Measurements from ENCODE around the gene SHH. TPM values are rescaled to one million over a fixed set of nuclear protein-coding genes. Genes with fewer than 3 reads are reported as not detected.

SHH gene
- total and polyA plus RNA-seq, 2 of the 13 experiments (the other 11 are each of a cell fraction or from before 2014, with no cell fraction given) = 1.9 to 3.4 TPM

DNA sequence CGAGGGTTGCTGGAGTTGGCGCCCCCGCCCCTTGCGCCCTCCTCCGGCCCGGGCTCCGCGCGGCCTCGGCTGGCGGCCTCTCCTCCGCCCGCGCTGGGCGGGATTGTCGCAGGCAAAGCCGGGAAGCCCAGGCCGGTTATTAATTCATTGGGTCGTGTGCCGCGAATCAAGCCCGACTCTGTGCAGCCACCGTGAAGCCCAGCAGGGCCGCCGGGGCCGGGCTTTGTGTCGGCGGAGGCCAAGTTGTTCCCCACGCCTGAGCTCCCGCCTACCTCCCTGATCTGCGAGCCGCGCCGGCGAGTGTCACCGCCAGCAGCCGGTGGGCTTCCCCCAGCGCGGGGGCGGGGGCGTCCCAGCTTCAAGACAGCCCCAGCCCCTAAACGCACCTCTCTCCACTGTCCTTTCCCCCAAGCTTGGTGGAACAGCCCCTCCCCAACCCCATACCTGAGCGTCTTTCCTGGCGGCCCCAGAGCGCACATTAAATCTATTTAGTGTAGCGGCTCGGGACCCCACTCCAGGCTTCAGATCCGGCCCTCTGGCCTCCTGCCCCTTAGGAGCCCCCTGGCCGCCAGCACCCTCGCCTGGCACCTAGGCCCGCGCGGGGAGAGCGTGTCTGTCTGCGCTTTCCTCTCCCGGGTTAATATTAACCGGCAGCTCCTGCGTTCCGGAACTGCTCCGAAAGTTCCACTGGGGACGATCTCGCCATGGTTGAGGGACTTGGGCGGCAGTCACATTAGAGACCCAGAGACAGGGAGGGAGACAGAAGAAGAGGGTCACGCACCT is 3.5 kb downstream of the SHH start (continued):
- no peak for TF ChIP-seq ZSCAN31 (CRISPR knock-in tag; IDR thresholded peaks at IDR 0.05; ENCODE audit: low read depth)
- no peak for TF ChIP-seq TARDBP (CRISPR knock-in tag; IDR thresholded peaks at IDR 0.05)
- no peak for TF ChIP-seq ZNF383 (CRISPR knock-in tag; IDR thresholded peaks at IDR 0.05; ENCODE audit: borderline replicate concordance)
- TF ChIP-seq, protein P1, sequence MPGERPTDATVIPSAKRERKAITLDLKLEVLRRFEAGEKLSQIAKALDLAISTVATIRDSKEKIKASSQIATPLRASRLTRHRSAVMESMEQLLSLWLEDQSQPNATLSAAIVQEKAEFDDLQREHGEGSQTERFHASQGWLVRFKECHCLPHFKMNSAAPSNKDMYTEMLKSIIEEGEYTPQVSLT (CRISPR knock-in tag; IDR thresholded peaks at IDR 0.05; ENCODE audit: borderline replicate concordance, low read depth) = no peak
- no peak for TF ChIP-seq NFYC (CRISPR knock-in tag; IDR thresholded peaks at IDR 0.05)
- no peak for TF ChIP-seq EHMT2 (IDR thresholded peaks at IDR 0.05; ENCODE audit: borderline replicate concordance, low read depth, low read length)
- TF ChIP-seq, protein P2, sequence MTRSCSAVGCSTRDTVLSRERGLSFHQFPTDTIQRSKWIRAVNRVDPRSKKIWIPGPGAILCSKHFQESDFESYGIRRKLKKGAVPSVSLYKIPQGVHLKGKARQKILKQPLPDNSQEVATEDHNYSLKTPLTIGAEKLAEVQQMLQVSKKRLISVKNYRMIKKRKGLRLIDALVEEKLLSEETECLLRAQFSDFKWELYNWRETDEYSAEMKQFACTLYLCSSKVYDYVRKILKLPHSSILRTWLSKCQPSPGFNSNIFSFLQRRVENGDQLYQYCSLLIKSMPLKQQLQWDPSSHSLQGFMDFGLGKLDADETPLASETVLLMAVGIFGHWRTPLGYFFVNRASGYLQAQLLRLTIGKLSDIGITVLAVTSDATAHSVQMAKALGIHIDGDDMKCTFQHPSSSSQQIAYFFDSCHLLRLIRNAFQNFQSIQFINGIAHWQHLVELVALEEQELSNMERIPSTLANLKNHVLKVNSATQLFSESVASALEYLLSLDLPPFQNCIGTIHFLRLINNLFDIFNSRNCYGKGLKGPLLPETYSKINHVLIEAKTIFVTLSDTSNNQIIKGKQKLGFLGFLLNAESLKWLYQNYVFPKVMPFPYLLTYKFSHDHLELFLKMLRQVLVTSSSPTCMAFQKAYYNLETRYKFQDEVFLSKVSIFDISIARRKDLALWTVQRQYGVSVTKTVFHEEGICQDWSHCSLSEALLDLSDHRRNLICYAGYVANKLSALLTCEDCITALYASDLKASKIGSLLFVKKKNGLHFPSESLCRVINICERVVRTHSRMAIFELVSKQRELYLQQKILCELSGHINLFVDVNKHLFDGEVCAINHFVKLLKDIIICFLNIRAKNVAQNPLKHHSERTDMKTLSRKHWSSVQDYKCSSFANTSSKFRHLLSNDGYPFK (CRISPR knock-in tag; IDR thresholded peaks at IDR 0.05; ENCODE audit: borderline replicate concordance) = peak; percentile 61; the same call in 1 of the 2 replicates
- TF ChIP-seq NFATC3 (CRISPR knock-in tag; IDR thresholded peaks at IDR 0.05) = 0 out of 2 replicates have a peak, but pooled peaks have one; percentile 17
- TF ChIP-seq, protein P3, sequence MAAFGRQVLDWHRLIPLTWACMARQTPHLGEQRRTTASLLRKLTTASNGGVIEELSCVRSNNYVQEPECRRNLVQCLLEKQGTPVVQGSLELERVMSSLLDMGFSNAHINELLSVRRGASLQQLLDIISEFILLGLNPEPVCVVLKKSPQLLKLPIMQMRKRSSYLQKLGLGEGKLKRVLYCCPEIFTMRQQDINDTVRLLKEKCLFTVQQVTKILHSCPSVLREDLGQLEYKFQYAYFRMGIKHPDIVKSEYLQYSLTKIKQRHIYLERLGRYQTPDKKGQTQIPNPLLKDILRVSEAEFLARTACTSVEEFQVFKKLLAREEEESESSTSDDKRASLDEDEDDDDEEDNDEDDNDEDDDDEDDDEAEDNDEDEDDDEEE (CRISPR knock-in tag; IDR thresholded peaks at IDR 0.05) = 0 out of 2 replicates have a peak, but pooled peaks have one; percentile 57
- no peak for TF ChIP-seq ZBTB3 (CRISPR knock-in tag; IDR thresholded peaks at IDR 0.05; ENCODE audit: borderline replicate concordance, low read depth)
- TF ChIP-seq, protein P4, sequence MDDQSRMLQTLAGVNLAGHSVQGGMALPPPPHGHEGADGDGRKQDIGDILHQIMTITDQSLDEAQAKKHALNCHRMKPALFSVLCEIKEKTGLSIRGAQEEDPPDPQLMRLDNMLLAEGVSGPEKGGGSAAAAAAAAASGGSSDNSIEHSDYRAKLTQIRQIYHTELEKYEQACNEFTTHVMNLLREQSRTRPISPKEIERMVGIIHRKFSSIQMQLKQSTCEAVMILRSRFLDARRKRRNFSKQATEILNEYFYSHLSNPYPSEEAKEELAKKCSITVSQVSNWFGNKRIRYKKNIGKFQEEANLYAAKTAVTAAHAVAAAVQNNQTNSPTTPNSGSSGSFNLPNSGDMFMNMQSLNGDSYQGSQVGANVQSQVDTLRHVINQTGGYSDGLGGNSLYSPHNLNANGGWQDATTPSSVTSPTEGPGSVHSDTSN (CRISPR knock-in tag; IDR thresholded peaks at IDR 0.05; ENCODE audit: borderline replicate concordance) = no peak
- TF ChIP-seq MAFF (IDR thresholded peaks at IDR 0.05; ENCODE audit: low read depth, low read length) = no peak
- peak; percentile 94 for TF ChIP-seq POLR2G (IDR thresholded peaks at IDR 0.05; ENCODE audit: low read depth, low read length)
- TF ChIP-seq, protein P5, sequence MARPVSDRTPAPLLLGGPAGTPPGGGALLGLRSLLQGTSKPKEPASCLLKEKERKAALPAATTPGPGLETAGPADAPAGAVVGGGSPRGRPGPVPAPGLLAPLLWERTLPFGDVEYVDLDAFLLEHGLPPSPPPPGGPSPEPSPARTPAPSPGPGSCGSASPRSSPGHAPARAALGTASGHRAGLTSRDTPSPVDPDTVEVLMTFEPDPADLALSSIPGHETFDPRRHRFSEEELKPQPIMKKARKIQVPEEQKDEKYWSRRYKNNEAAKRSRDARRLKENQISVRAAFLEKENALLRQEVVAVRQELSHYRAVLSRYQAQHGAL (CRISPR knock-in tag; IDR thresholded peaks at IDR 0.05; ENCODE audit: not compliant biosample characterization) = no peak
- peak; percentile 76; the same call in 1 of the 2 replicates for TF ChIP-seq ZNF816 (CRISPR knock-in tag; IDR thresholded peaks at IDR 0.05; ENCODE audit: borderline replicate concordance)
- 0 out of 2 replicates have a peak, but pooled peaks have one; percentile 7 for TF ChIP-seq FOSL1 (CRISPR knock-in tag; IDR thresholded peaks at IDR 0.05; ENCODE audit: borderline replicate concordance)
- TF ChIP-seq, protein P6, sequence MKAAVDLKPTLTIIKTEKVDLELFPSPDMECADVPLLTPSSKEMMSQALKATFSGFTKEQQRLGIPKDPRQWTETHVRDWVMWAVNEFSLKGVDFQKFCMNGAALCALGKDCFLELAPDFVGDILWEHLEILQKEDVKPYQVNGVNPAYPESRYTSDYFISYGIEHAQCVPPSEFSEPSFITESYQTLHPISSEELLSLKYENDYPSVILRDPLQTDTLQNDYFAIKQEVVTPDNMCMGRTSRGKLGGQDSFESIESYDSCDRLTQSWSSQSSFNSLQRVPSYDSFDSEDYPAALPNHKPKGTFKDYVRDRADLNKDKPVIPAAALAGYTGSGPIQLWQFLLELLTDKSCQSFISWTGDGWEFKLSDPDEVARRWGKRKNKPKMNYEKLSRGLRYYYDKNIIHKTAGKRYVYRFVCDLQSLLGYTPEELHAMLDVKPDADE (CRISPR knock-in tag; IDR thresholded peaks at IDR 0.05) = peak; percentile 38; the same call in 1 of the 2 replicates
- peak; percentile 80 for TF ChIP-seq ZNF792 (CRISPR knock-in tag; IDR thresholded peaks at IDR 0.05)
- no peak for TF ChIP-seq CHD2 (IDR thresholded peaks at IDR 0.05; ENCODE audit: low read depth, low read length)
- no peak for TF ChIP-seq NFIC (IDR thresholded peaks at IDR 0.05; ENCODE audit: low read length)
- TF ChIP-seq ZNF549 (CRISPR knock-in tag; IDR thresholded peaks at IDR 0.05) = no peak

Measured in HepG2 (cell line).